Natural killer cell treated with Interleukin-12 subunit alpha and Interleukin-12 subunit beta and Interleukin-15 and Interleukin-18, amount 100 ng/mL, for 72 hours (primary cell): ENCODE measurements around the gene TUBB8. TPM values are rescaled to one million over a fixed set of nuclear protein-coding genes. Genes with fewer than 3 reads are reported as not detected.

Experiments
- ATAC-seq, 2 donors: fragments of 150-1000 bp; cut with Tn5 transposase in 1 of 2; sonication (Bioruptor Pico), chemical (Tn5 transposase) in 1 of 2; 2 replicates each; pipeline ENCODE4 v1.10.0; 2021
- DNase-seq: peaks from one replicate; pipeline ENCODE4 v3.0.0; 2022; ENCODE audit warnings: low spot score
- H3K27ac Mint-ChIP-seq, 2 donors: 1 replicate in 1 of 2; 2 replicates in 1 of 2; pipeline ENCODE4 v1.8.0; 2022; ENCODE audit warnings: mixed read lengths in 2 of 2, mild to moderate bottlenecking in 1 of 2, moderate library complexity in 1 of 2
- H3K27me3 Mint-ChIP-seq, 2 donors: 1 replicate in 1 of 2; 2 replicates in 1 of 2; pipeline ENCODE4 v1.8.0; 2022; ENCODE audit warnings: mixed read lengths in 2 of 2
- H3K36me3 Mint-ChIP-seq: one replicate; pipeline ENCODE4 v1.8.0; 2022; ENCODE audit warnings: mixed read lengths
- H3K4me1 Mint-ChIP-seq, 2 donors: 1 replicate in 1 of 2; 2 replicates in 1 of 2; pipeline ENCODE4 v1.8.0; 2022; ENCODE audit warnings: low read depth in 2 of 2, mixed read lengths in 2 of 2, mild to moderate bottlenecking in 1 of 2
- H3K4me3 Mint-ChIP-seq: one replicate; pipeline ENCODE4 v1.8.0; 2022; ENCODE audit warnings: mixed read lengths
- H3K9me3 Mint-ChIP-seq: 2 replicates; pipeline ENCODE4 v1.8.0; 2022; ENCODE audit warnings: mixed read lengths
- total RNA-seq, 2 donors: library from RNA; stranded (reverse); gene quantifications; one replicate each; pipeline ENCODE4 v1.2.3, GENCODE V29; 2022

TUBB8 gene
- total RNA-seq, result not detected

DNA sequence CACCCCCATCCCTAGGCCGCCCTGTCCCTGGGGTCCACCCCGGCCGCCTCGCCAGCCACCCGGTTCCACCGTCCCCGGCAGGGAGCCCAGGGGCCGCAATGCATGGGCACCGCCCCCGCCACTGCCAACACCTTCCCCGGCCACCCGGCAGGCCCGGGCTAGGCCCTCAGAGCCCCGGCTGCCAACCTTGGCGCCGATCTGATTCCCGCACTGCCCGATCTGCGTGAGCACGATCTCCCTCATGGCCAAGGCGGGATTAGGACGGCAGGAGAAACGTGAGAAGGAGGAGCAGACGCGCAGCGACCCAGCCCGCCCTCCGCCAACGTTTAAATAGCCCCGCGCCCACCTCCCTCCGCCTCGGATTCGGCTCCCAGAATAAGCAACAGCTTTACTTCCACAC lies at the start of gene TUBB8:
Gene TUBB8 (minus strand): TSS at position 301 of the 400 bp plus-strand sequence. CDS start 58 bp downstream, at position 243.
- Mint-ChIP-seq H3K4me1 (no peaks in the 10 kb centered on the region), H3K9me3 (no peaks in the 10 kb centered on the region), H3K27ac (no peak within 1 kb of the TSS), H3K27me3 (no peaks in the 10 kb centered on the region), H3K36me3 (no peaks in the 10 kb centered on the region), H3K4me3 (no peak within 1 kb of the TSS)
- no peak for ATAC-seq
- DNase-seq, result no peak

DNA sequence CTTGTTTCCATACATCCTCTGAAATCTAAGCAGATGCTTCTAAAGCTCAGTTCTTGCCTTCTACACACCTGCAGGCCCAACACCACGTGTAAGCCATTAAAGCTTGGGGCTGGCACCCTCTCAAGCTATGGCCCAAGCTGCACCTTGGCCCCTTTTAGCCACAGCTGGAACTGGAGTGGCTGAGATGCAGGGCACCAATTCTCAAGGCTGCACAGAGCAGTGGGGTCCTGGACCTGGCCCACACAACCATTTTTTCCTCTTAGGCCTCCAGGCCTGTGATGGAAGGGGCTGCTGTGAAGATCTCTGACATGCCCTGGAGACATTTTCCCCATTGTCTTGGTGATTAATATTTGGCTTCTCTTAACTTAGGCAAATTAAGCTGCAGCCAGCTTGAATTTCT lies 47.4 kb upstream of the TUBB8 start:
- peaks cover 19% of the 10 kb centered on the region for H3K36me3 Mint-ChIP-seq
- H3K4me1 Mint-ChIP-seq, result no peaks in the 10 kb centered on the region
- H3K9me3 Mint-ChIP-seq, result peaks cover 15% of the 10 kb centered on the region
- ATAC-seq, result no peak
- no peak overlapping the region for H3K27ac Mint-ChIP-seq
- H3K27me3 Mint-ChIP-seq, result peaks cover 5 to 10% of the 10 kb centered on the region in 2 donors
- no peak for DNase-seq
- H3K4me3 Mint-ChIP-seq, result no peak overlapping the region

DNA sequence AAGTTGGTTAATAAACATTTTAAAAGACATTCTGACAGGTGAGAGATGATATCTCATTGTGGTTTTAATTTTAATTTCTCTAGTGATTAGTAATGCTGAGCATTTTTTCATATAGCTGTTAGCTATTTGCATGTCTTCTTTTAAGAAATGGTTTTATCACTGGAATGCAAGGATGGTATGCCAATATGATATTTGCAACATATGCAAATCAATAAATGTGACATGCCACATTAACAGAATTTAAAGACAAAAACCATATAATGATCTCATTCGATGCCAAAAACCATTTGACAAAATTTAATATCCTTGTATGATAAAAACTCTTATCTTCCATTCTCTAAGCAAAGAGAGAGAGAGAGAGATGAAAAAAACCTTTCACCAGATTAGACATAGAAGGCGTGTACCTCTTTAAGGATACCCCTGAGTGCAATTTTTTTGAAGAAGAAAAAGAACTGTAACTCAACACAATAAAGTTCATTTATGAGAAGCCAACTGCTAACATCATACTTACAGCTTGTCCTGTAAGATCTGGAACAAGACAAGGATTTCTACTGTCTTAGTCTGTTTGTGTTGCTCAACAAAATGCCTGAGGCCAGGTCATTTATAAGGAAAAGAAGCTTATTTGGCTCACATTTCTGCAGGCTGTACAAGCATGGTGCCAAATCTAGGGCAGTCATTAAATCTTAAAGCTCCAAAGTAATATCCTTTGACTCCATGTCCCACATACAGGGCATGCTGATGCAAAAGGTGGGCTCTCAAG lies 46.4 kb upstream of the TUBB8 start:
- Mint-ChIP-seq H3K36me3 (peaks cover 19% of the 10 kb centered on the region), H3K27ac (no peak overlapping the region), H3K4me3 (no peak overlapping the region), H3K27me3 (peaks cover 5 to 10% of the 10 kb centered on the region in 2 donors), H3K9me3 (peaks cover 15% of the 10 kb centered on the region), H3K4me1 (no peaks in the 10 kb centered on the region)
- DNase-seq, result no peak
- ATAC-seq, result no peak

DNA sequence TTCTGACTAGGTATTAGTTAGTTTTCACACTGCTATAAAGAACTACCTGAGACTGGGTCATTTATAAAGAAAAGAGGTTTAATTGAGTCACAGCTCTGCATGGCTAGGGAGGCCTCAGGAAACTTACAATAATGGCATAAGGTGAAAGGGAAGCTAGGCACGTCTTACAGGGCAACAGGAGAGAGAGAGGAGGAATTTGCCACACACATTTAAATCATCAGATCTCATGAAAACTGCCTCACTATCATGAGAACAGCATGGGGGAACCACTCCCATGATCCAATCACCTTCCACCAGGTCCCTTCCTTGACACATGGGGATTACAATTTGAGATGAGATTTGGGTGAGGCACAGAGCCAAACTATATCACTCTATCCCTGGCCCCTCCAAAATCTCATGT lies 45.5 kb upstream of the TUBB8 start:
- Mint-ChIP-seq H3K36me3 (peaks cover 19% of the 10 kb centered on the region), H3K9me3 (peaks cover 15% of the 10 kb centered on the region), H3K4me1 (no peaks in the 10 kb centered on the region), H3K4me3 (no peak overlapping the region), H3K27me3 (peaks cover 5 to 12% of the 10 kb centered on the region in 2 donors), H3K27ac (no peak overlapping the region)
- ATAC-seq (no peak), DNase-seq (no peak)

DNA sequence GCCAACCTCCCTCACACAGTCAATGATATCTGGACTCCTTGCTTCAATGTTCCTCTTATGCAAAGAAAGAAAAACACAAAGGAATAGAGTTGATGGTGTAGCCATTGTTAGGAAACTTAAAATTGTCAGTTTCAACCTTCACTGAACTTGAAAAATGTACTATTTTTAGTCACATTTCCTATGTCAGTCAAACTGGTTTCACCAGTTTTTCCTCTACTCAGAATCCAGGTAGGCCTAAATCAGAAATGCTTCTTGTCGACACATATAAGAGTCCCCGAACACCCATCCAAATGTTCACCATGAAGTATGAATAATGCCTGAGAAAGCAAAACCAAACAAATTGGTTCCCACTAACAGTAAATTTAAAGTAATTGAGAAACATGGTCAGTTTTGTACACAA lies 43.8 kb upstream of the TUBB8 start:
- Mint-ChIP-seq H3K36me3 (peaks cover 19% of the 10 kb centered on the region), H3K4me3 (no peak overlapping the region), H3K27ac (no peak overlapping the region), H3K9me3 (peaks cover 15% of the 10 kb centered on the region), H3K4me1 (no peaks in the 10 kb centered on the region), H3K27me3 (peaks cover 5 to 8% of the 10 kb centered on the region in 2 donors)
- DNase-seq, result no peak
- ATAC-seq, result no peak

DNA sequence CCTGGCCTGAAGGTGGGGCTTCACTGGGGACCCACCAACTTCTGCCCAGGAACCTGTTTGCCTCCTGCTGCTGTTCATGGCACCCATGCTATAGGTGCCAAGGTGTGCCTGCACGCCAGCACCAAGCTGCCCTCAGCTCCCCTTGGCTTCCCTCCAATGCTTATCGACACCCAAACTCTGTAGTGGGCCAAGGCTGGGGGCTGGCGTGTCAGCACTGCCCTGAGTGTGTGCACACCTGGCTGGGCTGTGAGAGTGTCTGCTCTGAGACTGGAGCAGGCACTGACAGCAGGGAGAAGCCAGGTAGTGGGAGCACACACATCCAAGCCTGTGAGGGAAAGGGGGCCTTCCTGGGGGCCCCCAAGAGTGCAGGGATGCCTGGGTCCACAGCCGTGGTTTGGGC lies 43.1 kb upstream of the TUBB8 start:
- ATAC-seq, result no peak
- H3K4me1 Mint-ChIP-seq, result peaks cover 0 to 4% of the 10 kb centered on the region in 2 donors
- H3K9me3 Mint-ChIP-seq, result peaks cover 14% of the 10 kb centered on the region
- no peak overlapping the region for H3K4me3 Mint-ChIP-seq
- peaks cover 16% of the 10 kb centered on the region for H3K36me3 Mint-ChIP-seq
- H3K27me3 Mint-ChIP-seq, result peaks cover 5 to 8% of the 10 kb centered on the region in 2 donors
- no peak for DNase-seq
- H3K27ac Mint-ChIP-seq, result no peak overlapping the region

DNA sequence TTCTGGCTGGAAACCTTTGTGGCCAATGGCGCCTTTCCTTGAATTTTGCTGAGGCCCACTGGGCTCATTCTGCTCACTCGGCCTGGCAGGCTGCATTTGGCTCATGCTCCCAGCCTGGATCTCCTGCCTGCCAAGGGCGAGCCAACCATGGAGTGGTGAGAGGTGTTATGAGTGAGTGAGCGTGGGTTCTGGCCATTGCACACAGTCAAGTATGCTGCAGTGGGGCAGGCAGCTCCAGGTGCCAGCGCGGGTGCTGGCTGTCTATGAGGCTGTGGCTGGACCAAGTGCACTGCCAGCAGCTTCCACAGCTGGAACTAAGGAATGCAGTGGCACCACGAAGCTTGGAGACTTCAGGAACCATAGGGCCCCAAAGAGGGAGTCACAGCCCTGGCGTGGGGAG lies 42.2 kb upstream of the TUBB8 start:
- ATAC-seq (no peak), DNase-seq (no peak)
- peaks cover 12% of the 10 kb centered on the region for H3K36me3 Mint-ChIP-seq
- H3K4me3 Mint-ChIP-seq, result no peak overlapping the region
- peaks cover 0 to 5% of the 10 kb centered on the region in 2 donors for H3K4me1 Mint-ChIP-seq
- H3K9me3 Mint-ChIP-seq, result peaks cover 10% of the 10 kb centered on the region
- H3K27ac Mint-ChIP-seq, result no peak overlapping the region
- peaks cover 5 to 8% of the 10 kb centered on the region in 2 donors for H3K27me3 Mint-ChIP-seq

DNA sequence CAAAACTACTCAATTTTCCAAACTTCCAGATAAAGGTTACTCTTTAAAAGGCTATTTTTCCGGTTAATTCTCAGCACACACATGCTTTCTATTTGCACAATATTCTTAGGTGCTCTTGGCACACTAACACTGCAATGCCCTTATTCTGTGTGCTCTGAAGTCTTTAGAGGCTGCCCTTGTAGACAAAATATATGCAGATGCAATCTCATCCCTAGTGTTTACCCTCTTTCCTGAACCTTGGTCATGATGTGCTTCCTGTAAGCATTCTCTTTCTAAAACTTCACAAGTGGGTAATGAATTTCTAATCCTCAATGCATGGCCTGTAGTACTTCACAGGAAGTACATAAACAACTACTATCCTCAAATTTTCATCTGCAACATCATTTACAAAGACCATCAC lies 41.1 kb upstream of the TUBB8 start:
- DNase-seq (no peak), ATAC-seq (no peak)
- Mint-ChIP-seq H3K4me1 (peaks cover 0 to 5% of the 10 kb centered on the region in 2 donors), H3K9me3 (peaks cover 6% of the 10 kb centered on the region), H3K36me3 (peaks cover 6% of the 10 kb centered on the region), H3K27ac (no peak overlapping the region), H3K27me3 (peaks cover 5 to 12% of the 10 kb centered on the region in 2 donors), H3K4me3 (no peak overlapping the region)

DNA sequence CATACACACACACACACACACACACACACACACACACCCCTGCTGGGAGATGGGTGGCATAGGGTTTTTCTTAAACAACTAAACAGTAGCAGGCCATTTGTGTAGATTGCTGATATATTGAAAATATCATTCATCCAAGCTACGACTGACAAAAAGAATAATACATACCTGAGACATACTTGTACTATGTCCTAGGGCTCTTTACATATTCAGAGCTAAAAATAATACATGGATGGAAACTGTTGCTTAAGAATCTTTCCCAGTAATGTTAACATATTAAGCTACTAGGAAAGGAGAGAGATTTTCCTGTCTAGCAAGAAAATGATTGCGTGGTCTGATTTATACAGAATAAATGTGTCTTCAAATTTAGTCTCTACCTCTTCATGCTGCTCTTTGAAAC lies 40.2 kb upstream of the TUBB8 start:
- Mint-ChIP-seq H3K4me1 (peaks cover 0 to 5% of the 10 kb centered on the region in 2 donors), H3K4me3 (no peak overlapping the region), H3K27me3 (peaks cover 5 to 8% of the 10 kb centered on the region in 2 donors), H3K27ac (no peak overlapping the region), H3K36me3 (peaks cover under 1% of the 10 kb centered on the region), H3K9me3 (no peaks in the 10 kb centered on the region)
- DNase-seq (no peak), ATAC-seq (no peak)

DNA sequence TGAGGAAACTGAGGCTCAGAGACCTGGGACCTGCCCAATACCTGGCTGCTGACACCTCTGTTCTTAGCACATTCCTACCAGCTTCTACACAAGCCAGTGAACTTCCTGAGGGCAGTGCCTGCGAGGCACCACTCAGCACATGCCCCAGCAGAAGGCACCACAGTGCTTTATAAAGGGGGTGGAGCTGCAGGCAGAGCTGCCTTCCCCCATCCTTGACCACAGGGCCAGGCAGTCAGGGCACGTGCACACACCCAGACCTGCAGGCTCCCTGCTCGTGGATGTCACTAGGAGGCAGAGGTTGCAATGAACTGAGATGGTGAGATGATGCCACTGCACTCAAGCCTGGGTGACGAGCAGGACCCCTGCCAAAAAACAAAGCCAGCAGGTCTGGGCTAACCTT lies 39.2 kb upstream of the TUBB8 start:
- DNase-seq (no peak), ATAC-seq (no peak)
- H3K27me3 Mint-ChIP-seq, result peaks cover 5 to 9% of the 10 kb centered on the region in 2 donors

DNA sequence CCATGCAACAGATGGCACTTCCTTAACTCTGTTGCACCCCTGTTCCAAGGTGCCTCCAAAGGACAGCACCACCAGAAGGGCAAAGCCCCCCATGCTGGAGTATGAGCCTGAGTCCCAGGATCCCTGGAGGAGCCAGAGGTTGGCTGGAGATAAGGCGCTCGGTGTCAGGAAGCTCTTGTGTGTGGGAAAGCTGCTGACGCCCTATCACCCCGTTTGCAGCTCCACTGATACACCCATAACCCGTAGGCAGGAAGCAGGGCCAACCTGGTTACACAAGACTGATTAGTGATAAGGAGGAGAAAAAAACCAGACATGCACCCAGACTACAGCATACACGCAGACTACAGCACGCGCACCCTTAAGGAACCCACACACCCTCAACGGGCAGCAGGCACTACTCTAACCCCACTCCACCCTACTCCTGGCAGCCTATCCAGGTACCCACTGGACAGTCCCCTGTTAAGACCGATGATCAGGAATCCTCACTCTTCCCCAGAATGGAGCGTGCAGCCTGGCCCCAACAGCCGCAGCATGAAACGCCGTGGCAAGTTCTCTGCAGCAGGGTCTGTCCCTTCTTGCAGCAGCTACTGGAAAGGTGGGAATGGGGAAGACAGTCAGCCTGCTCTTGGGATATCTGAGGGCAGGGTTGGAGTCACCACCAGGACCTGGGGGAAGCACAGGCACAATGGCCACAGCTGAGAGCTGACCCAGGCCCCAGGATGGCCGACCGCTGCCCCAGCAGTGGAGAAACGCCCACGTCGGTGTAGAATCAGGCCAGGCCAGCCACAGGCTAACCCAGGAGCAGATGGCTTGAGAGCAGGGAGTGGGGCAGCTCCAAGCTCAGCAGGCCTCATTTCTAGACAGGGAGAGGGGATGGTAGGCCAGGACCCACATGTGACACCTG lies 38.3 kb upstream of the TUBB8 start:
- H3K4me3 Mint-ChIP-seq, result no peak overlapping the region
- H3K9me3 Mint-ChIP-seq, result no peaks in the 10 kb centered on the region
- H3K27ac Mint-ChIP-seq, result peak overlapping the region in 1 of 2 donors; percentile 28
- H3K4me1 Mint-ChIP-seq, result peaks cover 0 to 5% of the 10 kb centered on the region in 2 donors
- no peaks in the 10 kb centered on the region for H3K36me3 Mint-ChIP-seq
- H3K27me3 Mint-ChIP-seq, result peaks cover 0 to 10% of the 10 kb centered on the region in 2 donors
- DNase-seq (no peak), ATAC-seq (peak in 1 of 2 donors; percentile 29)

More for the DNA sequence above, 39.2 kb upstream of the TUBB8 start:
- Mint-ChIP-seq H3K4me1 (peaks cover 0 to 5% of the 10 kb centered on the region in 2 donors), H3K36me3 (no peaks in the 10 kb centered on the region), H3K4me3 (no peak overlapping the region), H3K27ac (no peak overlapping the region), H3K9me3 (no peaks in the 10 kb centered on the region)

DNA sequence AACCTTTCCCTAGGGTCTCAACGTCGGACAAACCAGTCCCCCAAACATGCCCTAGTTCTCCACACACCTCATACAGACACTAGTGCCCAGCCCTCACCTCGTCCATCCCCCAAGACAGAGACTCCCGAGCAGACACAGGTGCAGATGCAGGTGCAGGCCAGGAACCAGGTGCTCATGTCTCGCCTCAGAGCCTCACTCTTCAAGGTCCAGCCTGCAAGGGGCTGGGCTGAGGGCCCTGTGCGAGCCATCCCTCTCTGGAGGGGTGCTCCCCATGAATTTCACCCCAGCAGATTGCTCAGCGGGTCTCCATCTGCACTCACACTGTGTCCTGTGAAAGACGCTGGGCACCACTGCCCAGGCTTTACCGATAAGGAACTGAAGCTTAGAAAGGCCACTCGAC lies 36.9 kb upstream of the TUBB8 start:
- H3K27me3 Mint-ChIP-seq, result peaks cover 0 to 14% of the 10 kb centered on the region in 2 donors
- no peaks in the 10 kb centered on the region for H3K36me3 Mint-ChIP-seq
- ATAC-seq (no peak), DNase-seq (no peak)
- no peak overlapping the region for H3K27ac Mint-ChIP-seq
- peaks cover 0 to 5% of the 10 kb centered on the region in 2 donors for H3K4me1 Mint-ChIP-seq
- H3K9me3 Mint-ChIP-seq, result no peaks in the 10 kb centered on the region
- H3K4me3 Mint-ChIP-seq, result no peak overlapping the region

DNA sequence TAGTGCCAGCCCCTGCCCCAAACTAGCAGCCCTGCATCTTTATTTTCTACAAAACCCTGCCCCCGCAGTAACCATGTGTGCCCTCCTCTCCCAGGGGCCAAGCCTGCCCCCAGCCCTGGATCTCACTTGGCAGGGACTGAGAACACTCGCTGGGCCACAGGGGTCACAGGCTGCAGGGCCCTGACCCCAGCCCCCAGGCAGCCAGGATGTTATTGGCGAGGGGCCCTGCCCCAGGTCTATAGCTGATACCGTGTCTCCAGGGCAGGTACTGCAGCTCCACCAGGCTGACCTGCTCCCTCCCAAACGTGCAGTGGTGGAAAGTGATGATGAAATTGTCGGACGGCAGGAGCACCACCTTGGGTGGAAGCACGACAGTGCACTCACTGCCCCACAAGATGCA lies 35.9 kb upstream of the TUBB8 start:
- Mint-ChIP-seq H3K4me1 (peaks cover 0 to 5% of the 10 kb centered on the region in 2 donors), H3K9me3 (no peaks in the 10 kb centered on the region), H3K4me3 (no peak overlapping the region), H3K27me3 (peaks cover under 1 to 14% of the 10 kb centered on the region in 2 donors), H3K27ac (no peak overlapping the region), H3K36me3 (no peaks in the 10 kb centered on the region)
- DNase-seq (no peak), ATAC-seq (peak in 1 of 2 donors; percentile 15)
